Neural cell (in vitro differentiated cells): ENCODE data around the gene CEP70.
"Not testable (repeated sequence)": the region's sequence is repeated elsewhere in the genome, so short reads cannot be mapped to it uniquely, and the experiment has no call there.

Experiments used
- CTCF ChIP-seq: fragments of 450-650 bp; IDR thresholded peaks from 2 replicates; pipeline ENCODE4 v1.5.1; 2014; ENCODE audit warnings: antibody characterized with exemption, mild to moderate bottlenecking, moderate library complexity; ENCODE audit not compliant: poor library complexity, severe bottlenecking
- EP300 ChIP-seq: fragments of 450-650 bp; conservative IDR thresholded peaks from 2 replicates; pipeline ENCODE4 v1.6.1; 2014; ENCODE audit warnings: antibody characterized with exemption, mild to moderate bottlenecking, moderate library complexity; ENCODE audit not compliant: poor library complexity, severe bottlenecking
- EZH2 ChIP-seq: fragments of 200-600, 300-800 bp; shearing (Covaris generic), sonication (generic); IDR thresholded peaks from 2 replicates; pipeline ENCODE4 v1.6.1; 2014; ENCODE audit warnings: antibody characterized with exemption, low read length, borderline replicate concordance, mild to moderate bottlenecking; ENCODE audit not compliant: insufficient read depth, poor library complexity, severe bottlenecking
- MXI1 ChIP-seq: fragments of 450-650 bp; conservative IDR thresholded peaks from 2 replicates; pipeline ENCODE4 v1.6.1; 2014; ENCODE audit warnings: antibody characterized with exemption, mild to moderate bottlenecking; ENCODE audit not compliant: poor library complexity, severe bottlenecking
- POLR2AphosphoS5 ChIP-seq: IDR thresholded peaks from 2 replicates; pipeline ENCODE4 v1.6.1; 2012
- RAD21 ChIP-seq: fragments of 450-650 bp; conservative IDR thresholded peaks from 2 replicates; pipeline ENCODE4 v1.6.1; 2014; ENCODE audit warnings: antibody characterized with exemption, mild to moderate bottlenecking, moderate library complexity
- REST ChIP-seq: IDR thresholded peaks from 2 replicates; pipeline ENCODE4 v1.6.1; 2012; ENCODE audit warnings: borderline replicate concordance
- TAF1 ChIP-seq: IDR thresholded peaks from 2 replicates; pipeline ENCODE4 v1.6.1; 2012; ENCODE audit warnings: low read depth

GRCh38 chr3:138554775-138555174, 39.3 kb downstream of the CEP70 start:
- TF ChIP-seq TAF1, CTCF, REST, MXI1, EZH2, RAD21, POLR2AphosphoS5, EP300: not testable (repeated sequence)
